22Rv1 (cell line): ENCODE measurements around the gene CDK5RAP3.

Experiments
- H3K27ac ChIP-seq: fragments of 450-650 bp; 2 replicates; pipeline ENCODE4 v1.5.1; 2017
- CTCF ChIP-seq: fragments of 450-650 bp; IDR thresholded peaks from 2 replicates; pipeline ENCODE4 v1.5.1; 2017; ENCODE audit warnings: mild to moderate bottlenecking
- ZFX ChIP-seq: fragments of 450-650 bp; IDR thresholded peaks from 2 replicates; pipeline ENCODE4 v1.6.1; 2017; ENCODE audit warnings: antibody characterized with exemption, borderline replicate concordance

Gene CDK5RAP3

GRCh38 chr17:47970725-47971499 is at the start of gene CDK5RAP3:
TSS of gene CDK5RAP3 (plus strand) at chr17:47971113. CDS start at chr17:47971147, 34 bp downstream.
- peak within 1 kb of the TSS; percentile 76 for H3K27ac ChIP-seq
- peak; percentile 99 for TF ChIP-seq CTCF
- no peak for TF ChIP-seq ZFX

- TF ChIP-seq ZFX (no peak), CTCF (no peak)
- H3K27ac ChIP-seq: no peak overlapping the region
These were observed 45.9 kb upstream of the CDK5RAP3 start for GRCh38 chr17:47924785-47925677.

- no peak for TF ChIP-seq ZFX
- no peak for TF ChIP-seq CTCF
- H3K27ac ChIP-seq: no peak overlapping the region
These were observed 45.3 kb upstream of the CDK5RAP3 start for GRCh38 chr17:47925678-47925988.

GRCh38 chr17:47927821-47928400 is 43.0 kb upstream of the CDK5RAP3 start:
- H3K27ac ChIP-seq: no peak overlapping the region
- TF ChIP-seq ZFX (no peak), CTCF (no peak)

GRCh38 chr17:47928415-47928814 is 42.5 kb upstream of the CDK5RAP3 start:
- TF ChIP-seq CTCF (no peak), ZFX (no peak)
- H3K27ac ChIP-seq: no peak overlapping the region

- no peak for TF ChIP-seq CTCF
- TF ChIP-seq ZFX: no peak
- no peak overlapping the region for H3K27ac ChIP-seq
These were observed 41.5 kb upstream of the CDK5RAP3 start for GRCh38 chr17:47929218-47930000.
